Measurements from ENCODE around the gene FBXL7. TPM values are rescaled to one million over a fixed set of nuclear protein-coding genes. Genes with fewer than 3 reads are reported as not detected.

Gene FBXL7
- total RNA-seq, 2 donors from 2014 or later: 21.1 to 31.7 TPM

DNA sequence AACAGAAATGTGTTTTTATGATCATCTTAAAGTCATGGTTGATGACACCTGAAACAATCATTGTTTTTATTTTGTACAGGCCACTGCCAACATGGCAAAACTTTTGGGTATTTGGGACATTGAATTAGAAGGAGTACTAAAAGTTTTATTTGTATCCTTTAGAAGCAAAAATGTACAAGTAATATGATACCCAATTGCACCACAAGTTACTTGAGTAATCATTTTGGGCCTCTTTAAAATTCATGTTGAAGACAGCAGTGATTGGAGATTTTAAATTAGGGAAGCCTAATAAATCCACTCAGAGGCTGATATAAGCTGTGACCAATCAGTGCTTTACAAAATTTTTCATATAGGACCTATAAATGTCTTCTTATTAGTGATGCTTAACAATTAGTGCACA is 466.7 kb downstream of the FBXL7 start:
- Histone ChIP-seq H3K27ac (no peak overlapping the region), H3K9me3 (no peaks in the 10 kb centered on the region), H3K27me3 (replicated peaks; ENCODE audit: insufficient read depth) (no peaks in the 10 kb centered on the region), H3K4me1 (ENCODE audit: control insufficient read depth in 1 of 2, low read depth in 2 of 2) (no peaks in the 10 kb centered on the region), H3K4me3 (no peak overlapping the region), H3K36me3 (no peaks in the 10 kb centered on the region)
- ATAC-seq (ENCODE audit: insufficient number of reproducible peaks, low FRiP score, low read depth) (no peak), DNase-seq (ENCODE audit: low spot score) (no peak)
- TF ChIP-seq, protein P1, sequence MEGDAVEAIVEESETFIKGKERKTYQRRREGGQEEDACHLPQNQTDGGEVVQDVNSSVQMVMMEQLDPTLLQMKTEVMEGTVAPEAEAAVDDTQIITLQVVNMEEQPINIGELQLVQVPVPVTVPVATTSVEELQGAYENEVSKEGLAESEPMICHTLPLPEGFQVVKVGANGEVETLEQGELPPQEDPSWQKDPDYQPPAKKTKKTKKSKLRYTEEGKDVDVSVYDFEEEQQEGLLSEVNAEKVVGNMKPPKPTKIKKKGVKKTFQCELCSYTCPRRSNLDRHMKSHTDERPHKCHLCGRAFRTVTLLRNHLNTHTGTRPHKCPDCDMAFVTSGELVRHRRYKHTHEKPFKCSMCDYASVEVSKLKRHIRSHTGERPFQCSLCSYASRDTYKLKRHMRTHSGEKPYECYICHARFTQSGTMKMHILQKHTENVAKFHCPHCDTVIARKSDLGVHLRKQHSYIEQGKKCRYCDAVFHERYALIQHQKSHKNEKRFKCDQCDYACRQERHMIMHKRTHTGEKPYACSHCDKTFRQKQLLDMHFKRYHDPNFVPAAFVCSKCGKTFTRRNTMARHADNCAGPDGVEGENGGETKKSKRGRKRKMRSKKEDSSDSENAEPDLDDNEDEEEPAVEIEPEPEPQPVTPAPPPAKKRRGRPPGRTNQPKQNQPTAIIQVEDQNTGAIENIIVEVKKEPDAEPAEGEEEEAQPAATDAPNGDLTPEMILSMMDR (IDR thresholded peaks at IDR 0.05): no peak

DNA sequence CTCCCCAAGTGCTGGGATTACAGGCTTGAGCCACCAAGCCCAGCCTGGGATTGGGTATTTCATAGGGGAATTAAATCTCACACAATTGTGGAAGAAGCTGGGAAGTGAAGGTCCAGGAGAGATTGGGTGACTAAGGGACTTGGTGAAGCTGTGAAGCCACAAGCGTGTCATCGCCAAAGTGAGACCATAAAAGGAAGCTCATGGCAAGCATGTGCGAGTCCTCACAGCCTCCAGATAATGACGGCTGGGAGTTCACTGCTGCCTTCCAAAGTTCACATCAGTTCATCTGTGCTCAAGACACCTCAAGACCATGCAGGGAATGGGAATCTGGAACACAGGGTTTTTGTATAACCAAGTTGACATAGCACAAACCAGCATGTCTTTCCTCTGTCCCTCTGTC is 469.0 kb downstream of the FBXL7 start:
- no peak for ATAC-seq (ENCODE audit: insufficient number of reproducible peaks, low FRiP score, low read depth)

DNA sequence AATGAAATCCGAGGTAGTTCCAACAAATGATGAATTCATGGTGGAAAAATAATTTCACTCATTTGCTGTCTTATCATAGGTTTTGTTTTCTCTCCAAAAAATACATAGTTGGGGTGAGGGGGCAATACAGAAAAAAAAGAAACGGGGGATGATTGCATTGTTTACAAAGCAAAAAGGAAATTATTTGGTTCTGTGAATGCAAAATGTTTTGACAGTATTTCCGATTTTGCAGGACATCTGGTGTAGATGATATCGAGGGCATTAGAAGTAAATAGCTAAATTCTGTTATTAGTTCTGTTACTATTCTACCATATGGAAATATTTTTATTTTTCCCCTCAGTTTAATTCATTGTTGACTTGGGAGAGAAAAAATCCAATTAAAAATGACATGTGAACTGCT is 477.9 kb downstream of the FBXL7 start:
- Histone ChIP-seq H3K27me3 (replicated peaks; ENCODE audit: insufficient read depth) (no peaks in the 10 kb centered on the region), H3K36me3 (no peaks in the 10 kb centered on the region), H3K4me3 (no peak overlapping the region), H3K4me1 (ENCODE audit: control insufficient read depth in 1 of 2, low read depth in 2 of 2) (no peaks in the 10 kb centered on the region), H3K27ac (no peak overlapping the region), H3K9me3 (no peaks in the 10 kb centered on the region)
- TF ChIP-seq, protein P1 (IDR thresholded peaks at IDR 0.05): no peak
- no peak for DNase-seq (ENCODE audit: low spot score)
- no peak for ATAC-seq (ENCODE audit: insufficient number of reproducible peaks, low FRiP score, low read depth)

More for the DNA sequence above, 469.0 kb downstream of the FBXL7 start:
- Histone ChIP-seq H3K4me1 (ENCODE audit: control insufficient read depth in 1 of 2, low read depth in 2 of 2) (no peaks in the 10 kb centered on the region), H3K36me3 (no peaks in the 10 kb centered on the region), H3K9me3 (no peaks in the 10 kb centered on the region), H3K27ac (no peak overlapping the region), H3K27me3 (replicated peaks; ENCODE audit: insufficient read depth) (no peaks in the 10 kb centered on the region), H3K4me3 (no peak overlapping the region)
- DNase-seq (ENCODE audit: low spot score): no peak
- TF ChIP-seq, protein P1 (IDR thresholded peaks at IDR 0.05): no peak

DNA sequence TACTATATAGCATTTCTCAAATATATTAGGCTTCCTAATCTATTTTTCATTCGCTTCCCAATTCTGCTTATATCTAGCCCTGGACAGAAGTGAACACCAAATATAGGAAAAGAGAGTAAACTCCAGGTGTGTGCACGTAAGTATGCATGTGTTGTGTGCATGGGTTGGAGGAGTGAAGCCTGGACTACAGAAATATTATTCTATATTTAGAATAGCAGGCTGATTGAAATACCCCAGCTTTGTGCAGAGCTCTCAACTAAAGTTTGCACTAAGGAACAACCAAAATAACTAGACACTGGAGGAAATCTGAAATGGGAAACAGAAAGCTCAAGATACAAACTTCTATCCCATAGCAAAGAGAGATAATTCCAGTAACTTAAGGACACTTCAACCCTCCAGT is 480.9 kb downstream of the FBXL7 start:
- no peak for ATAC-seq (ENCODE audit: insufficient number of reproducible peaks, low FRiP score, low read depth)
- Histone ChIP-seq H3K4me3 (no peak overlapping the region), H3K27ac (no peak overlapping the region), H3K9me3 (no peaks in the 10 kb centered on the region), H3K36me3 (no peaks in the 10 kb centered on the region), H3K4me1 (ENCODE audit: control insufficient read depth in 1 of 2, low read depth in 2 of 2) (no peaks in the 10 kb centered on the region), H3K27me3 (replicated peaks; ENCODE audit: insufficient read depth) (no peaks in the 10 kb centered on the region)
- no peak for DNase-seq (ENCODE audit: low spot score)
- TF ChIP-seq, protein P1 (IDR thresholded peaks at IDR 0.05): no peak

DNA sequence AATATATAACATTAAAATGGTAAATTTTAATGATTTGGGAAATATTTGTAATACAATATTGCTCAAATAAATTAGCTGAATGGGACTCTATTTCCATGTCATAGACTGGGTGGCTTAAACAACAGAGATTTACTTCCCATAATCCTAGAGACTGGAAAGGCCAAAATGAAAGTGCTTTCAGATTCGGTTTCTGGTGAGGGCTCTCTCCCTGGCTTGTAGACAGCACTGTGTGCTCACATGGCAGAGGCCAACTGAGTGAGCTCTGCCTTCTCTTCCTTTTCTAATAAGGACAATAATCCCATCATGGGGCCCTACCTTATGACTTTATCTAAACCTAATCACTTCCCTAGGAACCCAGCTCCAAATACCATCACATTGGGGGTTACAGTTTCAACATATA is 483.4 kb downstream of the FBXL7 start:
- H3K9me3 ChIP-seq: no peaks in the 10 kb centered on the region
- no peak for DNase-seq (ENCODE audit: low spot score)
- no peak overlapping the region for H3K27ac ChIP-seq
- TF ChIP-seq, protein P1 (IDR thresholded peaks at IDR 0.05): no peak
- no peaks in the 10 kb centered on the region for H3K27me3 ChIP-seq (replicated peaks; ENCODE audit: insufficient read depth)
- H3K4me1 ChIP-seq (ENCODE audit: control insufficient read depth in 1 of 2, low read depth in 2 of 2): no peaks in the 10 kb centered on the region
- ATAC-seq (ENCODE audit: insufficient number of reproducible peaks, low FRiP score, low read depth): no peak
- no peaks in the 10 kb centered on the region for H3K36me3 ChIP-seq
- H3K4me3 ChIP-seq: no peak overlapping the region

Measured in thoracic aorta (tissue), 2 donors.